Bronchial epithelial cell (primary cell): ENCODE measurements around the gene GPATCH3. TPM values are rescaled to one million over a fixed set of nuclear protein-coding genes. Genes with fewer than 3 reads are reported as not detected.
"Not testable (repeated sequence)": the region's sequence is repeated elsewhere in the genome, so short reads cannot be mapped to it uniquely, and the experiment has no call there.

ENCODE experiments used
- DNase-seq: peaks from one replicate; pipeline ENCODE4 v3.0.0-alpha.2; 2010; ENCODE audit warnings: low read depth
- FAIRE-seq: peaks from 2 replicates; lab custom pipeline; 2011; peaks lifted over from hg19 to GRCh38; lab: Jason Lieb, UNC
- H3K27me3 ChIP-seq: 2 replicates; pipeline ENCODE4 v1.5.1; 2011; ENCODE audit warnings: low read length; ENCODE audit not compliant: control insufficient read depth, insufficient read depth
- H3K36me3 ChIP-seq: 2 replicates; pipeline ENCODE4 v1.5.1; 2011; ENCODE audit warnings: low read length; ENCODE audit not compliant: control insufficient read depth, insufficient read depth
- H3K4me3 ChIP-seq: 2 replicates; pipeline ENCODE4 v1.5.1; 2011; ENCODE audit warnings: mild to moderate bottlenecking, low read depth, low read length, control low read depth
- total RNA-seq: library from RNA; depleted of rRNA; stranded (reverse); fragments of >200 nt; gene quantifications from 2 replicates; pipeline ENCODE4 v1.2.1, GENCODE V29; 2014
- TF ChIP-seq, protein P1 (sequence below): IDR thresholded peaks from 2 replicates; pipeline ENCODE4 v1.5.1; 2011; ENCODE audit warnings: mild to moderate bottlenecking, moderate library complexity, low read length, control low read depth, inconsistent platforms; ENCODE audit not compliant: insufficient read depth, severe bottlenecking

The GPATCH3 gene, protein sequence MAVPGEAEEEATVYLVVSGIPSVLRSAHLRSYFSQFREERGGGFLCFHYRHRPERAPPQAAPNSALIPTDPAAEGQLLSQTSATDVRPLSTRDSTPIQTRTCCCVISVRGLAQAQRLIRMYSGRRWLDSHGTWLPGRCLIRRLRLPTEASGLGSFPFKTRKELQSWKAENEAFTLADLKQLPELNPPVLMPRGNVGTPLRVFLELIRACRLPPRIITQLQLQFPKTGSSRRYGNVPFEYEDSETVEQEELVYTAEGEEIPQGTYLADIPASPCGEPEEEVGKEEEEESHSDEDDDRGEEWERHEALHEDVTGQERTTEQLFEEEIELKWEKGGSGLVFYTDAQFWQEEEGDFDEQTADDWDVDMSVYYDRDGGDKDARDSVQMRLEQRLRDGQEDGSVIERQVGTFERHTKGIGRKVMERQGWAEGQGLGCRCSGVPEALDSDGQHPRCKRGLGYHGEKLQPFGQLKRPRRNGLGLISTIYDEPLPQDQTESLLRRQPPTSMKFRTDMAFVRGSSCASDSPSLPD
- total RNA-seq = 7.6 and 11.8 TPM in 2 replicates

DNA sequence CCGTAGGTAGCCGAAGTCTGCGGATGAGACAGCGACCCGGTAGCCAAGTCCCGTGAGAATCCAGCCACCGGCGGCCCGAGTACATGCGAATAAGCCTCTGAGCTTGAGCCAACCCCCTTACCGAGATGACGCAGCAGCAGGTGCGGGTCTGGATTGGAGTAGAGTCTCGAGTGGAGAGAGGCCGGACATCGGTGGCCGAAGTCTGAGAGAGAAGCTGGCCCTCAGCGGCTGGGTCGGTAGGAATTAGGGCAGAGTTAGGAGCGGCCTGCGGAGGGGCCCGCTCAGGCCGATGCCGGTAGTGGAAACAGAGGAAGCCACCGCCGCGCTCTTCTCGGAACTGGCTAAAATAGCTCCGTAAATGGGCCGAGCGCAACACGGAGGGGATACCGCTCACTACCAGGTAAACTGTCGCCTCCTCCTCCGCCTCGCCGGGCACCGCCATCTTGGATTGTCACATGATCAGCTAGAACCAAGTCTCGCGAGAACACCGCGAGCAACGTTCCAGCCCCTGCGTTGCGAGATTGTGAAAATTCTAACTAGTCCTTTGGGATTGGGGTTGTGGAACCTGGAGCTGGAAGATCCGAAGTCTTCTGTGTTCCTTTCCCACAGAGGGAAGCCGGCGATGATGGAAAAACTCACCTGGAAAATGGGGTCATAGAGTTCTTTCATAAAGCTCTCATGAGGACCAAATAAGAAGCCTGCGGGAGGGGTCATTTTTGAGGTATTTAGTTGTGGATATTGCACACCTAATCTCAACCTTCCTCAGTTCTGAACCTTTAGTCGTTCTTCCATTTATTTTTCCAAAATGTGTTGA, at the start of gene GPATCH3:
Gene GPATCH3, minus strand, starts transcription at position 467 of the 814 bp plus-strand sequence. Its CDS starts 25 bp downstream, at position 442.
- FAIRE-seq = no peak

DNA sequence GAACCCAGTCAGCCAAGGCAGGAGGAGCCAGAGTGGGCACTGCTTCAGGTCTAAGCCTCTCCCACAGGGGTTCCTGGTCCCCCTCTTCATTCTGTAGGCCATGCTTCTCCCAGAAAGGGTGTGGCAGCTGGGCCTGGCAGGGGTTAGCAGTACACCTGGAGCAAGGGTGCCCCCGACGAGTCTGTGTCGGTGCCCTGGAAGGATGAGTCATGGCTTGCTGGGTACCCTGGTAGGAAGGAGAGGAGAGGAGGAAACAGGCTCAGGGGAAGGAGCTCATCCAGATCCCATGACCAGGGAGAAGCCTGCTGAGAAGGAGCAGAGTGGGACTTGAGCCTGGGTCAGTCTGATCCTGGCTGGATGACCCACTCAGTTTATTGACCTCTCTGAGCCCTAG, 49.7 kb upstream of the GPATCH3 start:
- peak; percentile 26 for DNase-seq
- FAIRE-seq = no peak
- H3K4me3 ChIP-seq = no peak overlapping the region
- peaks cover 29% of the 10 kb centered on the region for H3K36me3 ChIP-seq
- TF ChIP-seq, protein P1, sequence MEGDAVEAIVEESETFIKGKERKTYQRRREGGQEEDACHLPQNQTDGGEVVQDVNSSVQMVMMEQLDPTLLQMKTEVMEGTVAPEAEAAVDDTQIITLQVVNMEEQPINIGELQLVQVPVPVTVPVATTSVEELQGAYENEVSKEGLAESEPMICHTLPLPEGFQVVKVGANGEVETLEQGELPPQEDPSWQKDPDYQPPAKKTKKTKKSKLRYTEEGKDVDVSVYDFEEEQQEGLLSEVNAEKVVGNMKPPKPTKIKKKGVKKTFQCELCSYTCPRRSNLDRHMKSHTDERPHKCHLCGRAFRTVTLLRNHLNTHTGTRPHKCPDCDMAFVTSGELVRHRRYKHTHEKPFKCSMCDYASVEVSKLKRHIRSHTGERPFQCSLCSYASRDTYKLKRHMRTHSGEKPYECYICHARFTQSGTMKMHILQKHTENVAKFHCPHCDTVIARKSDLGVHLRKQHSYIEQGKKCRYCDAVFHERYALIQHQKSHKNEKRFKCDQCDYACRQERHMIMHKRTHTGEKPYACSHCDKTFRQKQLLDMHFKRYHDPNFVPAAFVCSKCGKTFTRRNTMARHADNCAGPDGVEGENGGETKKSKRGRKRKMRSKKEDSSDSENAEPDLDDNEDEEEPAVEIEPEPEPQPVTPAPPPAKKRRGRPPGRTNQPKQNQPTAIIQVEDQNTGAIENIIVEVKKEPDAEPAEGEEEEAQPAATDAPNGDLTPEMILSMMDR = no peak
- no peaks in the 10 kb centered on the region for H3K27me3 ChIP-seq

More for the DNA sequence above, at the start of gene GPATCH3:
- DNase-seq = peak; percentile 81
- TF ChIP-seq, protein P1 = no peak
- Histone ChIP-seq H3K36me3 (peaks cover 4% of the 10 kb centered on the region), H3K27me3 (no peaks in the 10 kb centered on the region), H3K4me3 (peak within 1 kb of the TSS; percentile 67)

DNA sequence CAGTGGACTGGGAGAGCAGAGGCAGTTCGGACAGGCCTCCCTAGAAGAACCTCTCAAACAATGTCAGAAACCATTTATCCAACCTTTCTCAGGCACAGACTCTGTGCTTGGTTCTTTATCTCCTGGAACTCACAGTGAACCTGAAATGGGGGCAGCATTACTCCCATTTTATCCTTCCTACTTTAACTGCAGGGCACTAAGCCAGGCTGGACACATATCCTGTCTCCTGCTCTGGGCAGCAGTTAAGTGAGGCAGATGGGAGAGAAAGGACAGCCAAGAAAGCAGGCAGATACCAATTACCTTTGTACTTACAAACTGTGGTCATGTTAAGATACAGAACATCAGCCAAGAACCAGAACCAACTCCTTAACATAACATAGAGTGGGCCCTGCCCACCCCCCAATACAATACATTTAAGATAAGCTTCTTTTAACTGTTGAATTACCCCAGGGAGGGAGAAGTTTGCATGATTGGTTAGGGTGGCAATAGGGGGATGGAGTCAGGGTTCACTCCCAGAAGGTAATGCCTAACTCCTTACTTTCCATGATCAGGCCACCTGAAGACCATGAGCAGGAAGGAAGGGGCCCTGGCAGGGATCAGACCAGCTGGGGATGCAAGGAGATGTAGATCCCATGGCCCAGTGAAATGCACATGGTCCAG, 49.1 kb upstream of the GPATCH3 start:
- H3K27me3 ChIP-seq = no peaks in the 10 kb centered on the region
- FAIRE-seq (peak; percentile 64), DNase-seq (no peak)
- TF ChIP-seq, protein P1 = no peak
- H3K4me3 ChIP-seq = no peak overlapping the region
- H3K36me3 ChIP-seq = peaks cover 29% of the 10 kb centered on the region

DNA sequence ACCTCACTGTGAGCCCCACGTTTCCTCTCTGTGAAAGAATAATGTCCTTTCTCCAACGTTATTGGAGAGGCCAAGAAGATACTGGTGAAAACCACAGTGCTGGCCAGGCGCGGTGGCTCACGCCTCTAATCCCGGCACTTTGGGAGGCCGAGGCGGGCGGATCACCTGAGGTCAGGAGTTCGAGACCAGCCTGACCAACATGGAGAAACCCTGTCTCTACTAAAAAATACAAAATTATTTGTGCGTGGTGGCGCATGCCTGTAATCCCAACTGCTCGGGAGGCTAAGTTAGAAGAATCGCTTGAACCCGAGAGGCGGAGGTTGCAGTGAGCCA, 48.4 kb upstream of the GPATCH3 start:
- H3K4me3 ChIP-seq, DNase-seq, FAIRE-seq, H3K27me3 ChIP-seq: not testable (repeated sequence)
- H3K36me3 ChIP-seq = peaks cover 32% of the 10 kb centered on the region

DNA sequence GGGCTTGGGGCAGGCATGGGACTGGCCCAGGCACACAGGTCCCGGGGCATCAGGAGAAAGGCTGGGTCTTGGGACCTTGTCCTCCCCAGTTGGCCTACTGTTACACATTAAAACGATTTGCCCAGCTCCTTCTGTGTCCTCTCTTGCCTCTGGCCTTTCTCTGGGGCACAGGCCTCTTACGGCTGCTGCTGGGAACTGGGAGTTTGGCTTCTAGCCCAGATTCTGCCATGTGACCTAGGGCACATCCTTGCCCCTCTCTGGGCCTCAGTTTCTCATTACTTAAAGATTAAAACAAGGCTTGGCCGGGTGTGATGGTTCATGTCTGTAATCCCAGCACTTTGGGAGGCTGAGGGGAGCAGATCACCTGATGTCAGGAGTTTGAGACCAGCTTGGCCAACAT, 46.0 kb upstream of the GPATCH3 start:
- DNase-seq (no peak), FAIRE-seq (no peak)
- H3K36me3 ChIP-seq = peaks cover 36% of the 10 kb centered on the region
- TF ChIP-seq, protein P1 = no peak
- no peaks in the 10 kb centered on the region for H3K27me3 ChIP-seq
- H3K4me3 ChIP-seq = no peak overlapping the region
